ENCODE results near the gene C5.
A peak's percentile ranks its signal among the peaks of the same experiment; 100 is the strongest.

C5 gene

GRCh38 chr9:120923620-120924328, 126.3 kb downstream of the C5 start:
- no peak overlapping the region for H3K4me3 Mint-ChIP-seq
- peaks cover 12% of the 10 kb centered on the region for H3K27me3 Mint-ChIP-seq (ENCODE audit: low read depth, poor library complexity)
- H3K36me3 Mint-ChIP-seq (ENCODE audit: low read depth): no peaks in the 10 kb centered on the region
- no peak for DNase-seq
- peaks cover 49% of the 10 kb centered on the region for H3K4me1 Mint-ChIP-seq
- no peaks in the 10 kb centered on the region for H3K9me3 Mint-ChIP-seq
- TF ChIP-seq CTCF (IDR thresholded peaks at IDR 0.05): no peak
- H3K27ac Mint-ChIP-seq: no peak overlapping the region

GRCh38 chr9:120922404-120923195, 127.5 kb downstream of the C5 start:
- Mint-ChIP-seq H3K9me3 (no peaks in the 10 kb centered on the region), H3K36me3 (ENCODE audit: low read depth) (no peaks in the 10 kb centered on the region), H3K27me3 (ENCODE audit: low read depth, poor library complexity) (peaks cover 5% of the 10 kb centered on the region), H3K4me1 (peaks cover 46% of the 10 kb centered on the region), H3K4me3 (no peak overlapping the region), H3K27ac (no peak overlapping the region)
- no peak for DNase-seq
- no peak for TF ChIP-seq CTCF (IDR thresholded peaks at IDR 0.05)

DNA sequence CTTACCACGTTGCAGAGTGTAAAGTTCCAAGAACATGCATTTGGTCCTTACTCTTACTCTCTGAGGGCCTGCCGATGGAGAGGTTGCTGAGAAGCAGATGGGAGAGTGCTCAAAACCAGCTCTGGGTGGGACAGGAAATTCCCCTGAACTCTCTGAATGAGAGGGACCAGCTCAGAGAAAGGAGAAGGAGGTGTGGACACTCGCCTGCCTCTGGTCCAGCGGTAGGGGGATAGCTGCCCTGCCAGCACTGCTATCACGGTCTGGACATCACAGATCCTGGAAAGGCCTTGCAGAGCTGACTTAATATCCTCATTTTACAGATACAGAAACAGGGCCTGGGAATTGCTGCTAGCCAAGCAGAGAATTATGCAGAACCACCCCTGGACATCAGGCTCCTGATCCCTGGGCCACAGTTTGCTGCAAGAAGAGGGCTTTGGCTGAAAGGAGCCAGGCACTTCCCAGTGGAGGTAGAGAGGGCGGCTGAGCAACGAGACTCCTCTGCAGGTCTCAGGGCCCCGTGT, 128.4 kb downstream of the C5 start:
- H3K9me3 Mint-ChIP-seq: no peaks in the 10 kb centered on the region
- H3K27me3 Mint-ChIP-seq (ENCODE audit: low read depth, poor library complexity): no peaks in the 10 kb centered on the region
- peaks cover 4% of the 10 kb centered on the region for H3K36me3 Mint-ChIP-seq (ENCODE audit: low read depth)
- peak overlapping the region; percentile 55 for H3K4me3 Mint-ChIP-seq
- peaks cover 48% of the 10 kb centered on the region for H3K4me1 Mint-ChIP-seq
- no peak for TF ChIP-seq CTCF (IDR thresholded peaks at IDR 0.05)
- peak overlapping the region; percentile 79 for H3K27ac Mint-ChIP-seq
- no peak for DNase-seq

GRCh38 chr9:120920806-120921178, 129.3 kb downstream of the C5 start:
- TF ChIP-seq CTCF (IDR thresholded peaks at IDR 0.05): no peak
- no peak overlapping the region for H3K4me3 Mint-ChIP-seq
- no peaks in the 10 kb centered on the region for H3K9me3 Mint-ChIP-seq
- no peak for DNase-seq
- H3K4me1 Mint-ChIP-seq: peaks cover 51% of the 10 kb centered on the region
- H3K27me3 Mint-ChIP-seq (ENCODE audit: low read depth, poor library complexity): no peaks in the 10 kb centered on the region
- H3K27ac Mint-ChIP-seq: no peak overlapping the region
- peaks cover 6% of the 10 kb centered on the region for H3K36me3 Mint-ChIP-seq (ENCODE audit: low read depth)

DNA sequence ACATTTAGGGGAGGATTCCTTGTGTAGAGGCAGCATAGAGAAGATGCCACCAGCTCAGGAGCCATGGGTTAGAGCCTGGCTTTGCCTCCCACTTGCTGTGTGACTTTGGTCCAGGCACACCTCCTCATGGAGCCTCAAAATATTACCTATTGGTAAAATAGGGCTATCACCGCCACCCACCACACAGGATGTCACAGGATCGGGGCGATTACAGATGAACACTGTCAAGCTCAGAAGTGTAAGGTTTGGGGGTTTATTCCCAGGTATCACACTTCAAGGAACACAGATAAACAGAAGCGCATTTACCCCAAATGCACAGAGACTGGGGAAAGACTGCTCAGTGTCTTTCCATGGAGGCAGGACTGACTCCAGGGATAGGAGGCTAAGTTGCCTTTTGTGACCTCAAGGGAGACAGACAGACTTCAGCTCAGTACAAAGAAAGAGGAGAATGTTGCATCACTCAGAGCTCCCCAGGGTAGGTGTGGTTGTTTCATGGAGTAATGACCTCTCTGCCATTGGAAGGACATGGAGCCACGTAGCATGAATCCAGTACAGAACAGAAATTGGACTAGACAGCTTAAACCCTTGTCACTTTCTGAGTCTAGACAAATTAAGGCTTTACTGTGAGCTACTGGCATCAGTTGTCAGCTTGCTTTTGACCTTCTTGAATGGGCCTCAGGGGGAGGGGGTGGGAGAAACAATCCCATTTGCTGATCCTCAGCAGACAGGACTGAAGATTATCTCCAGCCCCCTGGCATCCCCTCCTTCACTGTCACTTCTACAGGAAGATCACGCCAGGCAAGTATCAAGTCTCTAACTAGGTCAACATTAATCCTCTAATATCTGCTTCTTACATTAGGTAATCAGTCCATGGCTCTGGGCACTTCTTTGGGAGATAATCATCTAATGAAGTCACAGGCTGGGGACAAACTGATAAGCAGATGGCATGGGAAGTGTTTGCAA, 130.0 kb downstream of the C5 start:
- H3K4me1 Mint-ChIP-seq: peaks cover 51% of the 10 kb centered on the region
- H3K36me3 Mint-ChIP-seq (ENCODE audit: low read depth): peaks cover 6% of the 10 kb centered on the region
- DNase-seq: no peak
- TF ChIP-seq CTCF (IDR thresholded peaks at IDR 0.05): no peak
- H3K9me3 Mint-ChIP-seq: no peaks in the 10 kb centered on the region
- H3K27ac Mint-ChIP-seq: peak overlapping the region; percentile 92
- no peaks in the 10 kb centered on the region for H3K27me3 Mint-ChIP-seq (ENCODE audit: low read depth, poor library complexity)
- no peak overlapping the region for H3K4me3 Mint-ChIP-seq

Data from nephron progenitor cell (in vitro differentiated cells).